Memory B cell (primary cell): Measurements from ENCODE around the gene KLF17.
"Not testable (repeated sequence)": the region's sequence is repeated elsewhere in the genome, so short reads cannot be mapped to it uniquely, and the experiment has no call there.

Experiments
- ATAC-seq: fragments of 150-1000 bp; cut with Tn5 transposase; 2 replicates; pipeline ENCODE4 v1.10.0; 2021; ENCODE audit warnings: low read depth, mild to moderate bottlenecking, moderate library complexity
- DNase-seq, 2 donors: peaks; one replicate each; pipeline ENCODE4 v3.0.0; 2022; ENCODE audit warnings: low spot score in 2 of 2
- H3K27ac Mint-ChIP-seq: one replicate; pipeline ENCODE4 v1.8.0; 2022; ENCODE audit warnings: mild to moderate bottlenecking, moderate library complexity, mixed read lengths
- H3K27me3 Mint-ChIP-seq: one replicate; pipeline ENCODE4 v1.8.0; 2022; ENCODE audit warnings: mixed read lengths
- H3K36me3 Mint-ChIP-seq: one replicate; pipeline ENCODE4 v1.8.0; 2022; ENCODE audit warnings: mild to moderate bottlenecking, mixed read lengths
- H3K4me1 Mint-ChIP-seq: one replicate; pipeline ENCODE4 v1.8.0; 2022; ENCODE audit warnings: mixed read lengths
- H3K4me3 Mint-ChIP-seq: one replicate; pipeline ENCODE4 v1.8.0; 2022; ENCODE audit warnings: mild to moderate bottlenecking, moderate library complexity, mixed read lengths
- H3K9me3 Mint-ChIP-seq: one replicate; pipeline ENCODE4 v1.8.0; 2022; ENCODE audit warnings: mixed read lengths

KLF17 gene

GRCh38 chr1:44090429-44091252 lies 28.0 kb upstream of the KLF17 start:
- no peaks in the 10 kb centered on the region for H3K4me1 Mint-ChIP-seq
- H3K36me3 Mint-ChIP-seq = no peaks in the 10 kb centered on the region
- no peak overlapping the region for H3K4me3 Mint-ChIP-seq
- no peak overlapping the region for H3K27ac Mint-ChIP-seq
- ATAC-seq = no peak
- H3K9me3 Mint-ChIP-seq = no peaks in the 10 kb centered on the region
- peaks cover 16% of the 10 kb centered on the region for H3K27me3 Mint-ChIP-seq
- DNase-seq = no peak

- ATAC-seq = no peak
- no peak for DNase-seq
- Mint-ChIP-seq H3K27me3 (peaks cover under 1% of the 10 kb centered on the region), H3K9me3 (no peaks in the 10 kb centered on the region), H3K4me3 (no peak overlapping the region), H3K4me1 (no peaks in the 10 kb centered on the region), H3K36me3 (no peaks in the 10 kb centered on the region), H3K27ac (no peak overlapping the region)
These were observed 24.6 kb upstream of the KLF17 start for GRCh38 chr1:44094047-44094446.

- Mint-ChIP-seq H3K36me3 (no peaks in the 10 kb centered on the region), H3K4me1 (no peaks in the 10 kb centered on the region), H3K27me3 (peaks cover 2% of the 10 kb centered on the region), H3K27ac (no peak overlapping the region), H3K4me3 (no peak overlapping the region), H3K9me3 (no peaks in the 10 kb centered on the region)
- no peak for DNase-seq
- ATAC-seq = no peak
These were observed 18.3 kb upstream of the KLF17 start for GRCh38 chr1:44100183-44100868.

GRCh38 chr1:44101328-44101727 lies 17.3 kb upstream of the KLF17 start:
- ATAC-seq = no peak
- Mint-ChIP-seq H3K9me3 (no peaks in the 10 kb centered on the region), H3K36me3 (no peaks in the 10 kb centered on the region), H3K27ac (no peak overlapping the region), H3K27me3 (peaks cover 6% of the 10 kb centered on the region), H3K4me3 (no peak overlapping the region), H3K4me1 (no peaks in the 10 kb centered on the region)
- no peak for DNase-seq

- Mint-ChIP-seq H3K27me3 (peaks cover 11% of the 10 kb centered on the region), H3K9me3 (no peaks in the 10 kb centered on the region)
- no peak for DNase-seq
These were observed 15.1 kb upstream of the KLF17 start for GRCh38 chr1:44103270-44104131.

GRCh38 chr1:44105810-44106209 lies 12.8 kb upstream of the KLF17 start:
- Mint-ChIP-seq H3K36me3 (no peaks in the 10 kb centered on the region), H3K4me3 (no peak overlapping the region), H3K9me3 (no peaks in the 10 kb centered on the region), H3K4me1 (no peaks in the 10 kb centered on the region), H3K27ac (no peak overlapping the region), H3K27me3 (peaks cover 9% of the 10 kb centered on the region)
- ATAC-seq (no peak), DNase-seq (no peak)

More at GRCh38 chr1:44103270-44104131, 15.1 kb upstream of the KLF17 start:
- Mint-ChIP-seq H3K27ac (no peak overlapping the region), H3K36me3 (no peaks in the 10 kb centered on the region), H3K4me3 (no peak overlapping the region), H3K4me1 (no peaks in the 10 kb centered on the region)
- ATAC-seq = no peak

GRCh38 chr1:44108241-44108640 lies 10.4 kb upstream of the KLF17 start:
- H3K4me1 Mint-ChIP-seq = no peaks in the 10 kb centered on the region
- peaks cover 9% of the 10 kb centered on the region for H3K27me3 Mint-ChIP-seq
- no peak overlapping the region for H3K27ac Mint-ChIP-seq
- no peaks in the 10 kb centered on the region for H3K36me3 Mint-ChIP-seq
- no peak overlapping the region for H3K4me3 Mint-ChIP-seq
- H3K9me3 Mint-ChIP-seq = no peaks in the 10 kb centered on the region
- no peak for ATAC-seq
- DNase-seq = no peak

GRCh38 chr1:44108971-44109370 lies 9.7 kb upstream of the KLF17 start:
- Mint-ChIP-seq H3K9me3 (no peaks in the 10 kb centered on the region), H3K4me1 (no peaks in the 10 kb centered on the region), H3K27ac (no peak overlapping the region), H3K4me3 (no peak overlapping the region), H3K27me3 (peaks cover 10% of the 10 kb centered on the region), H3K36me3 (no peaks in the 10 kb centered on the region)
- DNase-seq (no peak), ATAC-seq (no peak)

GRCh38 chr1:44110916-44111315 lies 7.7 kb upstream of the KLF17 start:
- no peaks in the 10 kb centered on the region for H3K9me3 Mint-ChIP-seq
- no peaks in the 10 kb centered on the region for H3K36me3 Mint-ChIP-seq
- no peak overlapping the region for H3K27ac Mint-ChIP-seq
- no peak for DNase-seq
- no peak for ATAC-seq
- H3K27me3 Mint-ChIP-seq = peaks cover 10% of the 10 kb centered on the region
- H3K4me1 Mint-ChIP-seq = no peaks in the 10 kb centered on the region
- no peak overlapping the region for H3K4me3 Mint-ChIP-seq

- H3K27ac Mint-ChIP-seq = no peak overlapping the region
- H3K9me3 Mint-ChIP-seq = no peaks in the 10 kb centered on the region
- DNase-seq = no peak
- no peaks in the 10 kb centered on the region for H3K36me3 Mint-ChIP-seq
- peaks cover 6% of the 10 kb centered on the region for H3K27me3 Mint-ChIP-seq
- H3K4me1 Mint-ChIP-seq = no peaks in the 10 kb centered on the region
- H3K4me3 Mint-ChIP-seq = no peak overlapping the region
- ATAC-seq = no peak
These were observed 6.8 kb upstream of the KLF17 start for GRCh38 chr1:44111861-44112260.

GRCh38 chr1:44112486-44112885 lies 6.1 kb upstream of the KLF17 start:
- Mint-ChIP-seq H3K4me3 (no peak overlapping the region), H3K36me3 (no peaks in the 10 kb centered on the region), H3K27me3 (peaks cover 5% of the 10 kb centered on the region), H3K4me1 (no peaks in the 10 kb centered on the region), H3K9me3 (no peaks in the 10 kb centered on the region), H3K27ac (no peak overlapping the region)
- DNase-seq (no peak), ATAC-seq (no peak)

- Mint-ChIP-seq H3K4me3 (no peak overlapping the region), H3K9me3 (no peaks in the 10 kb centered on the region), H3K4me1 (no peaks in the 10 kb centered on the region), H3K27me3 (peaks cover 1% of the 10 kb centered on the region), H3K36me3 (no peaks in the 10 kb centered on the region), H3K27ac (no peak overlapping the region)
- no peak for ATAC-seq
- no peak for DNase-seq
These were observed 5.5 kb upstream of the KLF17 start for GRCh38 chr1:44113095-44113609.

GRCh38 chr1:44114098-44114497 lies 4.5 kb upstream of the KLF17 start:
- DNase-seq (no peak), ATAC-seq (no peak)
- Mint-ChIP-seq H3K4me3 (no peak overlapping the region), H3K27ac (no peak overlapping the region), H3K4me1 (no peaks in the 10 kb centered on the region), H3K36me3 (no peaks in the 10 kb centered on the region), H3K9me3 (no peaks in the 10 kb centered on the region), H3K27me3 (peaks cover 1% of the 10 kb centered on the region)

GRCh38 chr1:44117272-44117671 lies 1.3 kb upstream of the KLF17 start:
- H3K4me1 Mint-ChIP-seq, H3K27me3 Mint-ChIP-seq: not testable (repeated sequence)

More at GRCh38 chr1:44117272-44117671, 1.3 kb upstream of the KLF17 start:
- H3K4me3 Mint-ChIP-seq, DNase-seq, H3K36me3 Mint-ChIP-seq, ATAC-seq, H3K9me3 Mint-ChIP-seq, H3K27ac Mint-ChIP-seq: not testable (repeated sequence)
